HEK293T (cell line): Measurements from ENCODE around the gene ATF5.

Source experiments
- CTCF ChIA-PET: fragments of 350-600 bp; formaldehyde crosslinking; extraction: SDS; loops from one replicate; lab custom pipeline; 2021; ENCODE audit warnings: antibody characterized with exemption, inconsistent platforms; lab: Yijun Ruan, JAX
- POLR2A ChIA-PET: fragments of 350-600 bp; formaldehyde crosslinking; extraction: SDS; loops from one replicate; lab custom pipeline; 2020; ENCODE audit warnings: antibody characterized with exemption, inconsistent platforms; lab: Yijun Ruan, JAX
- DNase-seq: peaks from one replicate; pipeline ENCODE4 v3.0.0; 2012; ENCODE audit warnings: mixed read lengths; ENCODE audit errors: extremely low spot score
- ARNT ChIP-seq: fragments of 450-650 bp; IDR thresholded peaks from 2 replicates; pipeline ENCODE4 v1.6.1; 2017; ENCODE audit warnings: mild to moderate bottlenecking
- BHLHE40 ChIP-seq: fragments of 450-650 bp; IDR thresholded peaks from 2 replicates; pipeline ENCODE4 v1.6.1; 2016; ENCODE audit warnings: mild to moderate bottlenecking, moderate library complexity, borderline replicate concordance
- CTBP1 ChIP-seq: fragments of 450-650 bp; IDR thresholded peaks from 2 replicates; pipeline ENCODE4 v1.6.1; 2016; ENCODE audit warnings: borderline replicate concordance
- ELF4 ChIP-seq: fragments of 450-650 bp; IDR thresholded peaks from 2 replicates; pipeline ENCODE4 v1.6.1; 2017; ENCODE audit warnings: antibody characterized with exemption
- FOXA1 ChIP-seq: fragments of 450-650 bp; IDR thresholded peaks from 2 replicates; pipeline ENCODE4 v1.6.1; 2016; ENCODE audit warnings: mild to moderate bottlenecking
- FOXK2 ChIP-seq: fragments of 450-650 bp; IDR thresholded peaks from 2 replicates; pipeline ENCODE4 v1.6.1; 2016; ENCODE audit warnings: mild to moderate bottlenecking
- FOXM1 ChIP-seq: fragments of 450-650 bp; IDR thresholded peaks from 2 replicates; pipeline ENCODE4 v1.6.1; 2017; ENCODE audit warnings: mild to moderate bottlenecking, borderline replicate concordance
- HDGF ChIP-seq: fragments of 450-650 bp; IDR thresholded peaks from 2 replicates; pipeline ENCODE4 v1.6.1; 2017; ENCODE audit warnings: antibody characterized with exemption, borderline replicate concordance
- L3MBTL2 ChIP-seq: fragments of 450-650 bp; conservative IDR thresholded peaks from 2 replicates; pipeline ENCODE4 v1.6.1; 2016; ENCODE audit warnings: mild to moderate bottlenecking
- LEF1 ChIP-seq: fragments of 450-650 bp; IDR thresholded peaks from 2 replicates; pipeline ENCODE4 v1.6.1; 2017; ENCODE audit warnings: mild to moderate bottlenecking, borderline replicate concordance
- NFRKB ChIP-seq: fragments of 450-650 bp; IDR thresholded peaks from 2 replicates; pipeline ENCODE4 v1.6.1; 2016; ENCODE audit warnings: mild to moderate bottlenecking, moderate library complexity
- PKNOX1 ChIP-seq: fragments of 450-650 bp; IDR thresholded peaks from 2 replicates; pipeline ENCODE4 v1.6.1; 2016
- SP1 ChIP-seq: fragments of 450-650 bp; IDR thresholded peaks from 2 replicates; pipeline ENCODE4 v1.6.1; 2017
- SUZ12 ChIP-seq: fragments of 450-650 bp; IDR thresholded peaks from 2 replicates; pipeline ENCODE4 v1.6.1; 2016; ENCODE audit warnings: mild to moderate bottlenecking
- TARDBP ChIP-seq: fragments of 450-650 bp; IDR thresholded peaks from 2 replicates; pipeline ENCODE4 v1.6.1; 2016
- ZNF384 ChIP-seq: fragments of 450-650 bp; IDR thresholded peaks from 2 replicates; pipeline ENCODE4 v1.6.1; 2016

The ATF5 gene

DNA sequence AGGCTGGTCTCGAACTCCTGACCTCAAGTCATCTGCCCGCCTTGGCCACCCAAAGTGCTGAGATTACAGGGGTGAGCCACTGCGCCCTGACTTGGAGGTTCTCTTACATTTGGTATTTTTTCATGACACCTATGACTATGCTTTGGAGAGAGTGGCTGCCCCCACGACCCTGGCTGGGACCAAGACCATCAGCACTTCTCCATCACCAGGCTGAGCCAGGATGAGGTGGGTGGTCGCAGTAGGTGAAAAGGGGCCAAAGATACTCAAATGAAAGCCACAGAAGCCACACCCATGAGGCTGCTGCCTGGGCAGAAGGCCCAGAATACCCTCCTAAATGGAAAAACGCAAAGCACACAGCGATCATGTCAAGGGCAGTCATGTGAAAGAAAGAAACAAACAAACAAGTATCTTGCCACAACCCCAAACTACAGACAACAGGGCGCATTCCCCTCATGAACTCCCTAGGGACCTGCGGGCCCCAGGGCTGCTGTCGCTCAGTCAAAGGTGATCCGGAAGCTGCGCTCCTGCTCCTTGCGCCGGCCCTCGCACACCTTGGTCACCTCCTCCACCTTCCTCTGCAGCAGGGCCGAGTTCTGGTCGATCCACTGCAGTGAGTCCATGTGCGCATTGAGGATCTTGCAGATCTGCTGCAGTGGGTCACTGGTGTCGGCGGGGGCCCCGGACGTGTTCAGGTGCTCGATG lies 21.1 kb upstream of the ATF5 start:
- DNase-seq: no peak
- ChIA-PET POLR2A (interaction anchor here (1.7 kb wide), 1 partner anchor 8 kb away, joined by 5 read pairs; no protein-coding TSS in a partner anchor), CTCF (no interaction called here)
- TF ChIP-seq PKNOX1: no peak
- no peak for TF ChIP-seq FOXK2
- no peak for TF ChIP-seq FOXM1
- no peak for TF ChIP-seq TARDBP
- no peak for TF ChIP-seq LEF1
- TF ChIP-seq L3MBTL2: no peak
- no peak for TF ChIP-seq HDGF
- TF ChIP-seq CTBP1: no peak
- no peak for TF ChIP-seq ARNT
- no peak for TF ChIP-seq ELF4
- no peak for TF ChIP-seq ZNF384
- TF ChIP-seq SP1: no peak
- TF ChIP-seq FOXA1: no peak
- no peak for TF ChIP-seq SUZ12
- TF ChIP-seq BHLHE40: no peak
- no peak for TF ChIP-seq NFRKB

DNA sequence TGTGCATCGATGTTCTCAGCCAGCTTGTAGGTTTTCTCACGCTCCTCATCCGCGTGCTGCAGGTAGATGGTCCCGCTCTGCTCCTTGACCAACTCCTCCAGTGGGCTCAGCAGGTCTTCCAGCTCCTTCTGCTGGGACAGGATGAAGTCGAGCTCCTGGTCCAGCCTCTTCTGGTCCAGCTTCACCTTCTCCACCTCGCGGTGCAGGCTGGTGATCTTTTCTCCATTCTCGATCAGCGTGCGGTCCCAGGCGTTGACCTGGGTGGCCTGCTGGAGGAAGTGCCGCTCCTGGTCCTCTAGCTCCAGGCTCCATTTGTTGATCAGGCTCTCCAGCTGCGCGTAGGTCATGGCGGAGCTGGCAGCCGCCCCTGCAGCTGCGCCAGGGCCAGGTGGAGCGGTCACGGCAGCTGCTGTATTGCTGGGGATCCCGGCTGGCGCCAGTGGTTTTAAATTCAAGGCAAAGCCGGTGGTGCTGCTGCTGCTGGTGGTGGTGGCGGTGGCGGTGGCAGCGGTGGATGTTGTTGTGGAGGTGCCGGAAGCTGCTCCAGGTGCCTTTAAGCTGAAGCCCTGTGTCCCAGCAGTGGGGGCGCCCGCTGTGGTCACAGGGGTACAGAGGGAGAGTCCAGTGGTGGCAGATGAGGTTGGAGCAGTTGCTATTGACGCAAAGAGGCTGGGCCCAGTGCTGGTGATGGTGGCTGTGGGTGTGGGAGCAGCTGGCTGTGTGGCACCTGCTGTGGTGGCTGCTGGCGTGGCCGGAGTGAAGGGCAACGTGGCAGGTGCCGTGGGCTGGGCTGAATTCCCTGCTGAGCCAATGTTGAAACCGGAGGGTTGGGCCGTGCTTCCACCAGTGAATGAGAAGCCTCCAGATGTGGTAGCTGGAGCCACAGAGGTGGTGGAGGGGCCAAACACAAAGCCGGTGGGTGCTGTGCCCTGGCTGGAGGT lies 20.3 kb upstream of the ATF5 start:
- ChIA-PET POLR2A (interaction anchor here (1.1 to 1.7 kb wide), 2 partner anchors 9 to 21 kb away, joined by 4 to 5 read pairs; partner anchors contain the start of gene NUP62), CTCF (no interaction called here)
- TF ChIP-seq BHLHE40 (no peak), ELF4 (no peak), ZNF384 (no peak), SP1 (no peak), LEF1 (no peak), NFRKB (no peak), FOXA1 (no peak), HDGF (no peak), FOXK2 (no peak), PKNOX1 (no peak), FOXM1 (no peak), L3MBTL2 (no peak)
- DNase-seq: no peak

DNA sequence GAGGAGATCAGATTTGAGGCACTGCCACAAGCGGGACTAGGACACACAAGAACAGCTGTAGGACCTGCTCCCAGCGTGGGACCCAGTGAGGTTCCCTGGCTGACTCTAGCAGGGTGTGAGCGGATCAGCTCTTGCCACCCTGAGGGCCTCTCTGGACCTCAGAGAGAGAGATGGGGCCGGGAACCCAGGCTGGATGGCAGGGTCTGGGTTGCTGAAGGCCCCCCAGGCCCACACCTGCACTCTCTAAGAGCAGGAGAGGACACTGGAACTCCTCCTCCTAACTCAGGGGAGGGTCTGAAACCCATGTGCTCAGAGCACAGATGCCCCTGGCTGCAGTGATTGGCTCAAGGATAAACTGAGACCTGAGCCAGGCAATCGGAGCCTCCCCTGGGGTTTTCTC lies 18.8 kb upstream of the ATF5 start:
- no peak for DNase-seq
- CTCF ChIA-PET: no interaction called here
- POLR2A ChIA-PET: interaction anchor here (1.1 kb wide), 1 partner anchor 19 kb away, joined by 4 read pairs; the partner anchor contains the start of gene NUP62
- TF ChIP-seq ZNF384: no peak
- no peak for TF ChIP-seq CTBP1
- no peak for TF ChIP-seq FOXA1
- TF ChIP-seq LEF1: no peak
- TF ChIP-seq BHLHE40: no peak
- no peak for TF ChIP-seq SUZ12
- TF ChIP-seq FOXM1: no peak
- no peak for TF ChIP-seq PKNOX1
- TF ChIP-seq SP1: no peak
- TF ChIP-seq FOXK2: no peak
- TF ChIP-seq HDGF: no peak
- no peak for TF ChIP-seq TARDBP
- no peak for TF ChIP-seq NFRKB
- TF ChIP-seq L3MBTL2: no peak

- ChIA-PET CTCF (no interaction called here), POLR2A (interaction anchor here (1.1 kb wide), 1 partner anchor 18 kb away, joined by 3 read pairs; no protein-coding TSS in a partner anchor)
- TF ChIP-seq HDGF (no peak), NFRKB (no peak)
- no peak for DNase-seq
Observed at GRCh38 chr19:49911381-49912145, 17.4 kb upstream of the ATF5 start.

GRCh38 chr19:49912965-49913685 lies 15.9 kb upstream of the ATF5 start:
- ChIA-PET POLR2A (interaction anchor here (1.5 kb wide), 1 partner anchor 18 kb away, joined by 3 read pairs; no protein-coding TSS in a partner anchor), CTCF (interaction anchor here (0.5 kb wide), 1 partner anchor 532 kb away, joined by 3 read pairs; no protein-coding TSS in a partner anchor)
- no peak for DNase-seq
- TF ChIP-seq FOXM1: no peak
- no peak for TF ChIP-seq FOXA1
- TF ChIP-seq TARDBP: no peak
